ENCODE results near the gene GYG1. TPM values are rescaled to one million over a fixed set of nuclear protein-coding genes. Genes with fewer than 3 reads are reported as not detected.

GYG1 gene
- total RNA-seq, 1 donor from 2014 or later = 155 TPM

GRCh38 chr3:149016669-149017541 is 25.6 kb downstream of the GYG1 start:
- no peaks in the 10 kb centered on the region for H3K9me3 ChIP-seq (replicated peaks)
- DNase-seq = no peak
- no peaks in the 10 kb centered on the region for H3K27me3 ChIP-seq (ENCODE audit: low read depth)
- H3K36me3 ChIP-seq = peaks cover 27% of the 10 kb centered on the region
- no peak overlapping the region for H3K4me3 ChIP-seq
- TF ChIP-seq, protein P1, sequence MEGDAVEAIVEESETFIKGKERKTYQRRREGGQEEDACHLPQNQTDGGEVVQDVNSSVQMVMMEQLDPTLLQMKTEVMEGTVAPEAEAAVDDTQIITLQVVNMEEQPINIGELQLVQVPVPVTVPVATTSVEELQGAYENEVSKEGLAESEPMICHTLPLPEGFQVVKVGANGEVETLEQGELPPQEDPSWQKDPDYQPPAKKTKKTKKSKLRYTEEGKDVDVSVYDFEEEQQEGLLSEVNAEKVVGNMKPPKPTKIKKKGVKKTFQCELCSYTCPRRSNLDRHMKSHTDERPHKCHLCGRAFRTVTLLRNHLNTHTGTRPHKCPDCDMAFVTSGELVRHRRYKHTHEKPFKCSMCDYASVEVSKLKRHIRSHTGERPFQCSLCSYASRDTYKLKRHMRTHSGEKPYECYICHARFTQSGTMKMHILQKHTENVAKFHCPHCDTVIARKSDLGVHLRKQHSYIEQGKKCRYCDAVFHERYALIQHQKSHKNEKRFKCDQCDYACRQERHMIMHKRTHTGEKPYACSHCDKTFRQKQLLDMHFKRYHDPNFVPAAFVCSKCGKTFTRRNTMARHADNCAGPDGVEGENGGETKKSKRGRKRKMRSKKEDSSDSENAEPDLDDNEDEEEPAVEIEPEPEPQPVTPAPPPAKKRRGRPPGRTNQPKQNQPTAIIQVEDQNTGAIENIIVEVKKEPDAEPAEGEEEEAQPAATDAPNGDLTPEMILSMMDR (IDR thresholded peaks at IDR 0.05; ENCODE audit: borderline replicate concordance) = no peak
- intact Hi-C loops (cut with micrococcal nuclease) = no loop called here
- peaks cover 76% of the 10 kb centered on the region for H3K4me1 ChIP-seq
- H3K27ac ChIP-seq (replicated peaks) = peak overlapping the region; percentile 74

GRCh38 chr3:149018247-149018646 is 26.9 kb downstream of the GYG1 start:
- Histone ChIP-seq H3K27ac (replicated peaks) (peak overlapping the region; percentile 74), H3K4me1 (peaks cover 74% of the 10 kb centered on the region), H3K9me3 (replicated peaks) (no peaks in the 10 kb centered on the region), H3K36me3 (peaks cover 25% of the 10 kb centered on the region), H3K27me3 (ENCODE audit: low read depth) (no peaks in the 10 kb centered on the region), H3K4me3 (no peak overlapping the region)
- no peak for DNase-seq
- TF ChIP-seq, protein P1 (IDR thresholded peaks at IDR 0.05; ENCODE audit: borderline replicate concordance) = no peak
- intact Hi-C loops (cut with micrococcal nuclease) = no loop called here

DNA sequence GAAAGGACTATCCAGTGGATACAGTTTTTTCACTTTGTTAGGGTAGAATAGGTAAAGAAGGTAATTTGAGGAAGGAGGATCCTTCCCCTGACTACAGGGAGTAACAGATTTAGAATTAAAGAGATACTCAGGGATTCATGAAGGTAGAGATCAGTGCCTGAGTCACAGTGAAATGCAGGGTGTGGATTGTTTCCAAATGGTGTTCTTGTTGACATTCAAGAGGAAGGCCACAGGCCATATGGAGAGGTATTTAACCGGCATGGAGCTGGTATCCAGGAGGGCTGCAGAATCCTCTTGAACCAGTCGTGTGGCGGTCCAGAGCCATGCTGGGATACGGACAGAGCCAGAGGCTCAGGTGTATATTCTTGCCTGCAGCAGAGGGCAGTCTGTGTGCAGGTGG is 28.2 kb downstream of the GYG1 start:
- TF ChIP-seq, protein P1 (IDR thresholded peaks at IDR 0.05; ENCODE audit: borderline replicate concordance) = no peak
- no peaks in the 10 kb centered on the region for H3K9me3 ChIP-seq (replicated peaks)
- peaks cover 73% of the 10 kb centered on the region for H3K4me1 ChIP-seq
- intact Hi-C loops (cut with micrococcal nuclease) = no loop called here
- peaks cover 28% of the 10 kb centered on the region for H3K36me3 ChIP-seq
- no peak for DNase-seq
- peak overlapping the region; percentile 74 for H3K27ac ChIP-seq (replicated peaks)
- no peaks in the 10 kb centered on the region for H3K27me3 ChIP-seq (ENCODE audit: low read depth)
- H3K4me3 ChIP-seq = no peak overlapping the region

DNA sequence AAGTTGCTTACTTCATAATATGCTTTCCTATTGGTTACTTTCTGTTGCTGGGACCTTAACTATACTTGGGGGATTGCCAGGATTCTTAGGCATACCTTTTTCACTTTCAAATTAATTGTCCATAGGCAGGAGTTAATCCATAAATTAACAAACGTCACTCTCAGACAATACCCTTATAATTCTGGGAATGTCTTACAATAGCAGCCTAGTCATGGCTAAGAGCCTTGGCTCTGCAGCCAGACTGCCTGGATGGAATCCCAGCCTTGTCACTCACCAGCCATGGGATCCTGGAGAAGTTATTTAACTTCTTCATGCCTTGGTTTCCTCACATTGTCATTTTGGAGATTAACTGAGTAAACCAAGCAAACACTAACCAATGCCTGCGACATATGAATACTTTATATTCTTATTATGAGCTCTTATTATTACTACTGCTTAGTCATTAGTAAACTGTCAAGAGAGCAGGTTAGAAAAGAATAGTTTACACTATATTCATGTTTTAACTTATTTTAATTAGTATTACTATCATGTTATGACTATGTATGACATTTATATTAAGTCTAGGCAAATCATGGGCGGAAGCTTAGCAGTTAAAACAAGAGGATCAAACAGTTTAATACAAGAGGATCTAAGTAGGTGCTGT is 29.0 kb downstream of the GYG1 start:
- Histone ChIP-seq H3K36me3 (peaks cover 35% of the 10 kb centered on the region), H3K27me3 (ENCODE audit: low read depth) (no peaks in the 10 kb centered on the region), H3K27ac (replicated peaks) (peak overlapping the region; percentile 74), H3K9me3 (replicated peaks) (peaks cover 6% of the 10 kb centered on the region), H3K4me3 (no peak overlapping the region), H3K4me1 (peaks cover 66% of the 10 kb centered on the region)
- intact Hi-C loops (cut with micrococcal nuclease) = no loop called here
- no peak for DNase-seq
- TF ChIP-seq, protein P1 (IDR thresholded peaks at IDR 0.05; ENCODE audit: borderline replicate concordance) = no peak

GRCh38 chr3:149020839-149021252 is 29.5 kb downstream of the GYG1 start:
- TF ChIP-seq, protein P1 (IDR thresholded peaks at IDR 0.05; ENCODE audit: borderline replicate concordance) = no peak
- Histone ChIP-seq H3K27me3 (ENCODE audit: low read depth) (no peaks in the 10 kb centered on the region), H3K36me3 (peaks cover 40% of the 10 kb centered on the region), H3K9me3 (replicated peaks) (peaks cover 6% of the 10 kb centered on the region), H3K27ac (replicated peaks) (no peak overlapping the region), H3K4me1 (peaks cover 61% of the 10 kb centered on the region), H3K4me3 (no peak overlapping the region)
- DNase-seq = no peak
- intact Hi-C loops (cut with micrococcal nuclease) = no loop called here
